Adrenal gland (tissue), 5 donors: Measurements from ENCODE around the gene NHLH1.

Experiments
- POLR2A ChIP-seq, 2 donors: fragments of 450-650 bp; IDR thresholded peaks; one replicate each; pipeline ENCODE4 v1.6.1; 2017; ENCODE audit warnings: antibody characterized with exemption in 2 of 2, mild to moderate bottlenecking in 2 of 2, moderate library complexity in 1 of 2
- TF ChIP-seq, protein P1 (sequence below), 6 experiments: fragments of 450-650 bp in 4 of 6; fragments of 200-600 bp in 2 of 6; sonication (generic) in 1 of 6; IDR thresholded peaks; 1 replicate in 5 of 6; 2 replicates in 1 of 6; pipeline versions ENCODE4 v1.5.1 to v1.8.0; 2016 to 2021; ENCODE audit warnings: antibody characterized with exemption in 6 of 6, mild to moderate bottlenecking in 2 of 6, moderate library complexity in 1 of 6
- donor health status: DM: no; HTN: no; CAD: no.

DNA sequence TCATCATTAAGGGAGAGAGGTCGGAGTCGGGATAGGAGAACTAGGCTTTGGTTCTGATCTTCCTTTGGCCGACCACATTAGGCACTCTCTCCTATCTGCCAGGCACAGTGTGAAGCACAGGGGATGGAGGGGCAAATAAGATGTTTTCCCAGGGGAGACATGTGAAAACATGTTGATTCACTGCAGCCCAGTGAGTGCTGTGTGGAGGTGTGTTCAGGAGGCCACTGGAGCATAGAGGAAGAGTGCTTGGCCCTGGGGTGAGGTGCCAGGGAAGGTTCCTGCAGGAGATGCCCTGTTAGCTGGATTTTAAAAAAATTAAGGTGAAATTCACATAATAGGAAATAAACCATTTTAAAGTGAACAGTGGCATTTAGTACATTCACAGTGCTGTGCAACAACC lies 37.2 kb downstream of the NHLH1 start:
- TF ChIP-seq POLR2A (IDR thresholded peaks at IDR 0.05) = no peak
- TF ChIP-seq, protein P1, sequence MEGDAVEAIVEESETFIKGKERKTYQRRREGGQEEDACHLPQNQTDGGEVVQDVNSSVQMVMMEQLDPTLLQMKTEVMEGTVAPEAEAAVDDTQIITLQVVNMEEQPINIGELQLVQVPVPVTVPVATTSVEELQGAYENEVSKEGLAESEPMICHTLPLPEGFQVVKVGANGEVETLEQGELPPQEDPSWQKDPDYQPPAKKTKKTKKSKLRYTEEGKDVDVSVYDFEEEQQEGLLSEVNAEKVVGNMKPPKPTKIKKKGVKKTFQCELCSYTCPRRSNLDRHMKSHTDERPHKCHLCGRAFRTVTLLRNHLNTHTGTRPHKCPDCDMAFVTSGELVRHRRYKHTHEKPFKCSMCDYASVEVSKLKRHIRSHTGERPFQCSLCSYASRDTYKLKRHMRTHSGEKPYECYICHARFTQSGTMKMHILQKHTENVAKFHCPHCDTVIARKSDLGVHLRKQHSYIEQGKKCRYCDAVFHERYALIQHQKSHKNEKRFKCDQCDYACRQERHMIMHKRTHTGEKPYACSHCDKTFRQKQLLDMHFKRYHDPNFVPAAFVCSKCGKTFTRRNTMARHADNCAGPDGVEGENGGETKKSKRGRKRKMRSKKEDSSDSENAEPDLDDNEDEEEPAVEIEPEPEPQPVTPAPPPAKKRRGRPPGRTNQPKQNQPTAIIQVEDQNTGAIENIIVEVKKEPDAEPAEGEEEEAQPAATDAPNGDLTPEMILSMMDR (IDR thresholded peaks at IDR 0.05) = no peak
